Measurements from ENCODE around the gene MACC1. TPM values are rescaled to one million over a fixed set of nuclear protein-coding genes. Genes with fewer than 3 reads are reported as not detected.
A peak's percentile ranks its signal among the peaks of the same experiment; 100 is the strongest.

MACC1 gene
- total and polyA plus RNA-seq, 10 of the 15 experiments (the other 5 are each of a cell fraction or from before 2014, with no cell fraction given): 6.0 to 61.1 (median 12.7) TPM

DNA sequence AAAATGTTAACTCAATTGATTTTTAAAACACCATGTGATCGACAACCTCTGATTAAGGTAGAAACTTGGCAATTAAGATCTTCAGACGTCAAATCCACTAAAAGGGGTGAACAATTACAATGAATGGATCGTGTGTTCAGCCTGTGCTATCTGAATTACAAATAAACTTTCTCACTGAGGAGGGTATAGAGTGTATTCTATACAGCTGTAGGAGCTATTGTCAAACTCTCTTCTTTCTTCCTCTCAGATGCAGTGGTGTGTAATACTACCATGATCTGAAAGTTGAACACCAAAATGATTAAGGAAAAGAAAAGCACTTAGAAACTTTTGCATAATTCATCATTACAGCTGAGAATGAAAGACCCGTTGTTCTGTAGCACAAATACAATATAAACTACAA lies 32.2 kb upstream of the MACC1 start:
- ChIA-PET CTCF (interaction anchor here (1.1 to 1.5 kb wide), 2 partner anchors 15 to 22 kb away, joined by 3 read pairs; no protein-coding TSS in a partner anchor), RAD21 (ENCODE audit: unreplicated experiment) (interaction anchor here (1.6 kb wide), 1 partner anchor 15 kb away, joined by 3 read pairs; no protein-coding TSS in a partner anchor), SMC1A (ENCODE audit: uncharacterized antibody, unreplicated experiment) (interaction anchor here (0.7 to 1.0 kb wide), 3 partner anchors 9 to 56 kb away, joined by 3 to 4 read pairs (median 3); no protein-coding TSS in a partner anchor), POLR2A (interaction anchor here (1.2 to 1.3 kb wide), 2 partner anchors 15 to 51 kb away, joined by 3 to 4 read pairs; no protein-coding TSS in a partner anchor)
- Histone ChIP-seq H3K36me3 (ENCODE audit: control insufficient read depth in 2 of 2, insufficient read depth in 2 of 2, low read length in 1 of 2) (no peaks in the 10 kb centered on the region), H3K4me3 (no peak overlapping the region), H4K20me1 (ENCODE audit: control insufficient read depth, insufficient read depth) (no peaks in the 10 kb centered on the region), H3K79me2 (ENCODE audit: control insufficient read depth, insufficient read depth, low read length) (no peaks in the 10 kb centered on the region), H2AFZ (ENCODE audit: control insufficient read depth, low read depth, low read length) (no peak overlapping the region), H3K27me3 (replicated peaks in 1 of 2; ENCODE audit: control insufficient read depth in 2 of 2, insufficient read depth in 2 of 2, low read length in 1 of 2) (no peaks in the 10 kb centered on the region), H3K9ac (ENCODE audit: control insufficient read depth, insufficient read depth, low read length) (no peak overlapping the region), H3K27ac (ENCODE audit: control insufficient read depth, insufficient read depth) (no peak overlapping the region), H3K4me1 (ENCODE audit: control insufficient read depth, insufficient read depth, low read length) (no peaks in the 10 kb centered on the region), H3K4me2 (ENCODE audit: control insufficient read depth, insufficient read depth) (no peak overlapping the region), H3K9me3 (replicated peaks; ENCODE audit: control insufficient read depth, insufficient read depth, low read length) (no peaks in the 10 kb centered on the region; the same call in 2 of the 3 replicates)
- intact Hi-C loops (cut with micrococcal nuclease; ENCODE audit: unreplicated experiment): no loop called here
- in situ Hi-C loops (cut with MboI): loop anchor here (25.0 kb wide), 2 partner anchors 1113 to 1688 kb away; partner anchors contain the start of gene CDCA7L
- WGBS (ENCODE audit: insufficient coverage, insufficient replicate concordance, low lambda C conversion rate, missing lambda C conversion rate): 59% methylated on average over 4 of the region's 4 CpGs
- no TSS peak for BruUV-seq (replicated peaks)
- TF ChIP-seq NR2C2 (IDR thresholded peaks at IDR 0.05; ENCODE audit: borderline replicate concordance, control insufficient read depth, insufficient read length, low read depth) (no peak), NR2F1 (conservative IDR thresholded peaks at IDR 0.05) (no peak)
- DNase-seq (ENCODE audit: low read depth, low spot score) (no peak), ATAC-seq (0 out of 3 replicates have a peak, but pooled peaks have one; percentile 27), FAIRE-seq (no peak)

DNA sequence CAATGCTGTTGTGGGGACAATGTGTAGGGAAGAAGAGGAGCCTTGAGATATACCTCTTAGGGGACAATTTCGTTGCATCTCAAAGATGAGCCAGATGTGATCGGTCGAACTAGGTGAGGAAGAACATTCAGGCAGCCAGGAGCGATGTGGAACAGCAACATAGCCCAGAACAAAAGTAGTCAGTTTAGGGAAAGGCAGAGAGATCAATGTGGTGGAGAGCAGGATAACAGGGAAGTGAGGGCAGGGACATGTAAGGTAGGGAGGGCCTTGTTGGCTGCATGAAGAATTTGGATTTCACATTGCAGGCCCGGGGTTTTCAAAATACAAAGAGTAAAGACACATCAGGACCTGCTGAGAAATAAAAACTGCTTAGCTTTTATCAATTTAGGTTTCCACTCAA lies 29.1 kb upstream of the MACC1 start:
- no peak for ATAC-seq
- Histone ChIP-seq H3K79me2 (ENCODE audit: control insufficient read depth, insufficient read depth, low read length) (no peaks in the 10 kb centered on the region), H3K4me1 (ENCODE audit: control insufficient read depth, insufficient read depth, low read length) (peaks cover 12% of the 10 kb centered on the region; the same call in 1 of the 2 replicates), H3K27ac (ENCODE audit: control insufficient read depth, insufficient read depth) (no peak overlapping the region), H3K9ac (ENCODE audit: control insufficient read depth, insufficient read depth, low read length) (no peak overlapping the region), H2AFZ (ENCODE audit: control insufficient read depth, low read depth, low read length) (no peak overlapping the region), H3K4me2 (ENCODE audit: control insufficient read depth, insufficient read depth) (no peak overlapping the region), H3K9me3 (replicated peaks; ENCODE audit: control insufficient read depth, insufficient read depth, low read length) (no peaks in the 10 kb centered on the region; the same call in 2 of the 3 replicates), H4K20me1 (ENCODE audit: control insufficient read depth, insufficient read depth) (no peaks in the 10 kb centered on the region), H3K27me3 (replicated peaks in 1 of 2; ENCODE audit: control insufficient read depth in 2 of 2, insufficient read depth in 2 of 2, low read length in 1 of 2) (no peaks in the 10 kb centered on the region), H3K36me3 (ENCODE audit: control insufficient read depth in 2 of 2, insufficient read depth in 2 of 2, low read length in 1 of 2) (no peaks in the 10 kb centered on the region), H3K4me3 (no peak overlapping the region)
- no TSS peak for BruUV-seq (replicated peaks)
- SMC1A ChIA-PET (ENCODE audit: uncharacterized antibody, unreplicated experiment): interaction anchor here (1.4 to 15.6 kb wide), 5 partner anchors 10 to 56 kb away, joined by 3 to 229 read pairs (median 4); no protein-coding TSS in a partner anchor
- RAD21 ChIA-PET (ENCODE audit: unreplicated experiment): interaction anchor here (1.6 kb wide), 1 partner anchor 19 kb away, joined by 4 read pairs; no protein-coding TSS in a partner anchor
- no peak for TF ChIP-seq ASH2L (IDR thresholded peaks at IDR 0.05; ENCODE audit: borderline replicate concordance, low read depth)
- TF ChIP-seq FOXM1 (IDR thresholded peaks at IDR 0.05; ENCODE audit: low read depth, low read length): no peak
- TF ChIP-seq, protein P1, sequence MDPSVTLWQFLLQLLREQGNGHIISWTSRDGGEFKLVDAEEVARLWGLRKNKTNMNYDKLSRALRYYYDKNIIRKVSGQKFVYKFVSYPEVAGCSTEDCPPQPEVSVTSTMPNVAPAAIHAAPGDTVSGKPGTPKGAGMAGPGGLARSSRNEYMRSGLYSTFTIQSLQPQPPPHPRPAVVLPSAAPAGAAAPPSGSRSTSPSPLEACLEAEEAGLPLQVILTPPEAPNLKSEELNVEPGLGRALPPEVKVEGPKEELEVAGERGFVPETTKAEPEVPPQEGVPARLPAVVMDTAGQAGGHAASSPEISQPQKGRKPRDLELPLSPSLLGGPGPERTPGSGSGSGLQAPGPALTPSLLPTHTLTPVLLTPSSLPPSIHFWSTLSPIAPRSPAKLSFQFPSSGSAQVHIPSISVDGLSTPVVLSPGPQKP (IDR thresholded peaks at IDR 0.05; ENCODE audit: low read depth, low read length): no peak
- TF ChIP-seq HDAC6 (IDR thresholded peaks at IDR 0.05; ENCODE audit: unreplicated experiment): no peak
- TF ChIP-seq MXI1 (IDR thresholded peaks at IDR 0.05; ENCODE audit: low read depth, low read length): no peak
- 91% methylated on average over 5 of the region's 5 CpGs for WGBS (ENCODE audit: insufficient coverage, insufficient replicate concordance, low lambda C conversion rate, missing lambda C conversion rate)
- POLR2A ChIA-PET: interaction anchor here (1.4 kb wide), 1 partner anchor 11 kb away, joined by 3 read pairs; no protein-coding TSS in a partner anchor
- no peak for FAIRE-seq
- CTCF ChIA-PET: interaction anchor here (1.0 to 1.8 kb wide), 4 partner anchors 18 to 45 kb away, joined by 3 to 6 read pairs (median 4); no protein-coding TSS in a partner anchor
- in situ Hi-C loops (cut with MboI) (loop anchor here (25.0 kb wide), 2 partner anchors 1116 to 1691 kb away; partner anchors contain the start of gene CDCA7L), intact Hi-C loops (cut with micrococcal nuclease; ENCODE audit: unreplicated experiment) (no loop called here)
- DNase-seq (ENCODE audit: low read depth, low spot score): no peak

Data from GM12878 (cell line).